ENCODE measurements around the gene ST6GALNAC5.

ST6GALNAC5 gene

GRCh38 chr1:77030401-77031105 lies 163.3 kb downstream of the ST6GALNAC5 start:
- no peaks in the 10 kb centered on the region for H3K9me3 ChIP-seq (replicated peaks; ENCODE audit: insufficient read depth, low read length)
- H4K20me1 ChIP-seq (ENCODE audit: insufficient read depth, low read length) = no peaks in the 10 kb centered on the region
- no peak overlapping the region for H3K4me2 ChIP-seq (ENCODE audit: low read depth, low read length)
- H2AFZ ChIP-seq (ENCODE audit: low read length) = no peak overlapping the region
- no peaks in the 10 kb centered on the region for H3K79me2 ChIP-seq (ENCODE audit: low read length)
- H3K9ac ChIP-seq (ENCODE audit: low read length) = no peak overlapping the region
- no peak overlapping the region for H3K4me3 ChIP-seq (ENCODE audit: low read length)
- no peak for DNase-seq
- no peaks in the 10 kb centered on the region for H3K27me3 ChIP-seq (replicated peaks; ENCODE audit: insufficient read depth, low read length)
- H3K4me1 ChIP-seq (ENCODE audit: low read length) = no peaks in the 10 kb centered on the region
- no peaks in the 10 kb centered on the region for H3K9me2 ChIP-seq (replicated peaks; ENCODE audit: insufficient read depth, low read length)
- TF ChIP-seq EZH2 (optimal IDR thresholded peaks at IDR 0.05; ENCODE audit: low read depth, low read length) = no peak
- TF ChIP-seq, protein P1, sequence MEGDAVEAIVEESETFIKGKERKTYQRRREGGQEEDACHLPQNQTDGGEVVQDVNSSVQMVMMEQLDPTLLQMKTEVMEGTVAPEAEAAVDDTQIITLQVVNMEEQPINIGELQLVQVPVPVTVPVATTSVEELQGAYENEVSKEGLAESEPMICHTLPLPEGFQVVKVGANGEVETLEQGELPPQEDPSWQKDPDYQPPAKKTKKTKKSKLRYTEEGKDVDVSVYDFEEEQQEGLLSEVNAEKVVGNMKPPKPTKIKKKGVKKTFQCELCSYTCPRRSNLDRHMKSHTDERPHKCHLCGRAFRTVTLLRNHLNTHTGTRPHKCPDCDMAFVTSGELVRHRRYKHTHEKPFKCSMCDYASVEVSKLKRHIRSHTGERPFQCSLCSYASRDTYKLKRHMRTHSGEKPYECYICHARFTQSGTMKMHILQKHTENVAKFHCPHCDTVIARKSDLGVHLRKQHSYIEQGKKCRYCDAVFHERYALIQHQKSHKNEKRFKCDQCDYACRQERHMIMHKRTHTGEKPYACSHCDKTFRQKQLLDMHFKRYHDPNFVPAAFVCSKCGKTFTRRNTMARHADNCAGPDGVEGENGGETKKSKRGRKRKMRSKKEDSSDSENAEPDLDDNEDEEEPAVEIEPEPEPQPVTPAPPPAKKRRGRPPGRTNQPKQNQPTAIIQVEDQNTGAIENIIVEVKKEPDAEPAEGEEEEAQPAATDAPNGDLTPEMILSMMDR (IDR thresholded peaks at IDR 0.05; ENCODE audit: low read length) = no peak
- TF ChIP-seq EZH2phosphoT487 (IDR thresholded peaks at IDR 0.05; ENCODE audit: low read length) = no peak
- no peaks in the 10 kb centered on the region for H3F3A ChIP-seq (ENCODE audit: insufficient read depth, low read length)
- no peaks in the 10 kb centered on the region for H3K36me3 ChIP-seq (replicated peaks; ENCODE audit: insufficient read depth, low read length)
- H3K27ac ChIP-seq (ENCODE audit: low read length) = no peak overlapping the region

DNA sequence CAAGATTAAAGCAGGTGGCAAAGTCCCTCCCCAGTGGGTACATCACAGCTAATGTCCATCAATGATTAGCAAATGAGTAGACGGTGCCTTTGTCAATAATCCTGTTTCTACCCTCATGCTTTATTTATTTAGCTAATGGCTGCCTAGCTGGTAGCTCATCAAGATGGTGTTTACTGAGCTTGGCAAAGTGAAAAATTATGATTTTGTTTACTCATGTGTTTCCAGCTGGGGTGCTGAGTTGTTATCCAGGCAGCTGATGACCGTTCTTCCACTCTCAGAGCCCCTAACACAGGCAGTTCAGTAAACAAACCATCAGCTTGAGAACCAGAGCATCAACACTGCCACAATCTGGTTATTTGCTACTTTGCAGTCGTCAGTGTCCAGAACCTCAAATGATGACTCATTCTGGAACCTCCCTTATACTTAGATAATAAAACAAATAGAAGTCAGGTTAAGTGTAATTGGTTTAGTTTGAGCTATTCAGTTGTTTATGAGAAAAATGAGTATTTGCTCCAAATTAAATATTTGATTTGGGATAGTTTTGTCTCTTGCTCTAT lies 163.9 kb downstream of the ST6GALNAC5 start:
- H3K36me3 ChIP-seq (replicated peaks; ENCODE audit: insufficient read depth, low read length) = no peaks in the 10 kb centered on the region
- no peak overlapping the region for H3K4me2 ChIP-seq (ENCODE audit: low read depth, low read length)
- TF ChIP-seq EZH2 (optimal IDR thresholded peaks at IDR 0.05; ENCODE audit: low read depth, low read length) = no peak
- TF ChIP-seq EZH2phosphoT487 (IDR thresholded peaks at IDR 0.05; ENCODE audit: low read length) = no peak
- TF ChIP-seq, protein P1 (IDR thresholded peaks at IDR 0.05; ENCODE audit: low read length) = no peak
- H3K9me3 ChIP-seq (replicated peaks; ENCODE audit: insufficient read depth, low read length) = no peaks in the 10 kb centered on the region
- H3K9ac ChIP-seq (ENCODE audit: low read length) = no peak overlapping the region
- no peak overlapping the region for H2AFZ ChIP-seq (ENCODE audit: low read length)
- DNase-seq = no peak
- H3K4me3 ChIP-seq (ENCODE audit: low read length) = no peak overlapping the region
- no peaks in the 10 kb centered on the region for H3F3A ChIP-seq (ENCODE audit: insufficient read depth, low read length)
- H3K79me2 ChIP-seq (ENCODE audit: low read length) = no peaks in the 10 kb centered on the region
- H3K27me3 ChIP-seq (replicated peaks; ENCODE audit: insufficient read depth, low read length) = no peaks in the 10 kb centered on the region
- H4K20me1 ChIP-seq (ENCODE audit: insufficient read depth, low read length) = no peaks in the 10 kb centered on the region
- H3K9me2 ChIP-seq (replicated peaks; ENCODE audit: insufficient read depth, low read length) = no peaks in the 10 kb centered on the region
- H3K4me1 ChIP-seq (ENCODE audit: low read length) = no peaks in the 10 kb centered on the region
- H3K27ac ChIP-seq (ENCODE audit: low read length) = no peak overlapping the region

- no peaks in the 10 kb centered on the region for H3K9me2 ChIP-seq (replicated peaks; ENCODE audit: insufficient read depth, low read length)
- peak; percentile 50 for DNase-seq
- H3K27me3 ChIP-seq (replicated peaks; ENCODE audit: insufficient read depth, low read length) = no peaks in the 10 kb centered on the region
- H3K4me1 ChIP-seq (ENCODE audit: low read length) = no peaks in the 10 kb centered on the region
- H3K9me3 ChIP-seq (replicated peaks; ENCODE audit: insufficient read depth, low read length) = no peaks in the 10 kb centered on the region
- H3K36me3 ChIP-seq (replicated peaks; ENCODE audit: insufficient read depth, low read length) = no peaks in the 10 kb centered on the region
- H3K9ac ChIP-seq (ENCODE audit: low read length) = no peak overlapping the region
- H3F3A ChIP-seq (ENCODE audit: insufficient read depth, low read length) = no peaks in the 10 kb centered on the region
- H4K20me1 ChIP-seq (ENCODE audit: insufficient read depth, low read length) = no peaks in the 10 kb centered on the region
- no peaks in the 10 kb centered on the region for H3K79me2 ChIP-seq (ENCODE audit: low read length)
- no peak for TF ChIP-seq EZH2 (optimal IDR thresholded peaks at IDR 0.05; ENCODE audit: low read depth, low read length)
- TF ChIP-seq, protein P1 (IDR thresholded peaks at IDR 0.05; ENCODE audit: low read length) = no peak
- no peak for TF ChIP-seq EZH2phosphoT487 (IDR thresholded peaks at IDR 0.05; ENCODE audit: low read length)
- no peak overlapping the region for H3K4me2 ChIP-seq (ENCODE audit: low read depth, low read length)
- no peak overlapping the region for H3K4me3 ChIP-seq (ENCODE audit: low read length)
- H3K27ac ChIP-seq (ENCODE audit: low read length) = no peak overlapping the region
- no peak overlapping the region for H2AFZ ChIP-seq (ENCODE audit: low read length)
These were observed 169.3 kb downstream of the ST6GALNAC5 start for GRCh38 chr1:77036560-77036959.

Measured in MM.1S (cell line).